ENCODE data around the gene PTRH1.
A peak's percentile ranks its signal among the peaks of the same experiment; 100 is the strongest.

PTRH1 gene

DNA sequence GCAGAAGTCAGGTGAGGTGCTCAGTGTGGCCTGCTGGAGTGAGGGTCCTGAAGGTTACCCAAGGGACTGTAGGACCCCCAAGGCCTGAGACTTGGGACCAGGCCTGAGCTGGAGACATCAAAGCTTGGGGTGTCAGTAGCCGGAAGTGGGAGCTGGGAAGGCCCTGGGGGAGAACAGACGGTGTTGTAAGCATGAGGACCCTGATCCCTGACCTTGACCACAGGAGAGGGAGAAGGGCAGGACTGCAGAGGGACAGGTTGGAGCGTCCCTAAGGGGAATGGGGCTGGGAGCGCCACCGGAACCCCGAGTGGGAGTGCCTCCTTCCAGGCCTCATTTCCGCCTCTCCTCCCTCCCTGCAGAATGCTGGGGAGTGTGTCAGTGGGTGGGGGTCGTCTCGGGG is 949 bp upstream of the PTRH1 start:
- DNase-seq: no peak

DNA sequence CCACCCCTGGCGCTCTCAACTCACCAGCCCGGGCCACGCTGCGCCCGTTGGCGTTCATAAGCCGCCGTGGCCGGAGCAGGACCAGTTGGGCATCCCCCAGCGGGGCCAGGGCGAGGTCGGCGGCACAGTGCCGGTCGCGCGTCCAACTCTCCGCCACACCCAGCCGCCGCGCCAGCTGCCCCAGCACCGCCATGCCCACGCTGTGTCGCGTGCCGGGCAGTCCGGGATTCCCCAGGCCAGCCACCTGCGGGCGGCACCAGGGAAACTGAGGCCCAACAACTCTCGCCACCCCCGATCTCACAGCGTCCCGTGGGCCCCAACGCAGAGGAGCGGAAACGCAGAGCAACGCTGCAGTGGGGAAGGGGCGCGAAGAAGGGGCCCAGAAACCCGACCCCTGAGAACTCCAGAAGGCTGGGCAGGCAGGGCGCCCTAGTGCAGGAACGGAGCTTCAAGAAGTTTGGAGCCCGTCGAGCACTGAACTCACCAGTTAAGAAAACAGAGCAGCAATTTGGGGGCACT is 453 bp downstream of the PTRH1 start:
- no peak for DNase-seq

- DNase-seq: no peak
These were observed 1.3 kb downstream of the PTRH1 start for GRCh38 chr9:127714020-127714750.

DNA sequence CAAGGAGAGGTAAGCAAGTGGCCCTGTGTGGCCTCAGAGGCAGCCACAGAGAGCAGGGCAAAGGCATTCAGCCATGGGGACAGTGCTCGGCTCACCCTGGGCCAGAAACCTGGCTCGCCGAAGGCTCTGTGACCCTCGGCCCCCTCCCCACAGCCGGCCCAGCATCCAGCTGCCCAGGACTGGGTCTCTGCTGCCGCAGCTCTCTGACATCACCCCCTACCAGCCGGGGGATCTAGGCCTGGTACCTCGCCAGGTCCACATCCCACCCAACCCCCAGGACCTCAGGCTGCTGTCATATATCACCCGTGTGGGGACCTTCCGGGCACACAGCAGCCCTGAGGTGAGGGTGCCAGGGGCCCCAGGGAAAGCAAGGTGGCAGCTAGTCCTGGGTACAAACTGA is 2.6 kb downstream of the PTRH1 start:
- DNase-seq: no peak

- DNase-seq: no peak
These were observed 3.1 kb downstream of the PTRH1 start for GRCh38 chr9:127712371-127712770.

DNA sequence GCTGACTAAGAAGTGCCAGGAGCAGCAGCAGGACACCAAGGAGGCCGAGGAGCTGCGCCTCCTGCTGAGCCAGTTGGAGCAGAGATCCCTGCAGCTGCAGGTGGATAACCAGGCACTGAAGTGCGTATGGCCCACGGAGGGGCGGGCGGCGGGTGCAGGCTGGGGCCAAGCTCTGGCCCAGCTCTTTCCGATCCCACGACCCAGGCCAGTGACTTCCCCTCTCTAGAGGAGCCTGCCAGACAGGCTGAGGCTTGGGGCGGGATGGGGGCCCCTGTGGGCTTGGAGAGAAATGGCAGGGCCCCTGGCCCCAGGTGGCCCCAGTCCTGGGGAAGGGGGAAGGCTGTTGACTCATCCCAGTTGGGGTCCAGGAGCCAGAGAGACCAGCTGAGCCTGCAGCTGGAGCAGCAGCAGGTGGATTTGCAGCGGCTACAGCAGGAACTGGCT is 3.6 kb downstream of the PTRH1 start:
- DNase-seq: peak; percentile 21

DNA sequence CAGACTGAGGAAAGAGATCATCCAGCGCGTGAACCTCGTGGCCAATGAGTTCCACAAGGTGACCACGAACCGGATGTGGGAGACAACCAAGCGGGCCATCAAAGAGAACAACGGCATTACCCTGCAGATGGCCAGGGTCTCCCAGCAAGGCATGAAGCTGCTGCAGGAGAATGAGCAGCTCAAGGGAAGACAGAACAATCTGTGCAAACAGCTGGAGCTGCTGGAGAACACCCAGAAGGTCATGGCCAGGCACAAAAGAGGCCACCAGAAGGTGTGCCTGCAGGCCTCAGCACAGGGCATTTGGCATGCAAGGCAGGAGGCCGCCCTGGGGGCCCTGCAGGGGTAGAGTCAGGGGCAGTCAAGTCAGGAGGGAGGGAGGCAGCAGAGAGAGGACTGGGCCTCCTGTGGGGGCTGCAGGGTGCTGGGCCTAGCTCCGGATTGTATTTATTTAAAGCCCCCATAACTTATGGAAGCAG is 4.2 kb downstream of the PTRH1 start:
- DNase-seq: no peak

DNA sequence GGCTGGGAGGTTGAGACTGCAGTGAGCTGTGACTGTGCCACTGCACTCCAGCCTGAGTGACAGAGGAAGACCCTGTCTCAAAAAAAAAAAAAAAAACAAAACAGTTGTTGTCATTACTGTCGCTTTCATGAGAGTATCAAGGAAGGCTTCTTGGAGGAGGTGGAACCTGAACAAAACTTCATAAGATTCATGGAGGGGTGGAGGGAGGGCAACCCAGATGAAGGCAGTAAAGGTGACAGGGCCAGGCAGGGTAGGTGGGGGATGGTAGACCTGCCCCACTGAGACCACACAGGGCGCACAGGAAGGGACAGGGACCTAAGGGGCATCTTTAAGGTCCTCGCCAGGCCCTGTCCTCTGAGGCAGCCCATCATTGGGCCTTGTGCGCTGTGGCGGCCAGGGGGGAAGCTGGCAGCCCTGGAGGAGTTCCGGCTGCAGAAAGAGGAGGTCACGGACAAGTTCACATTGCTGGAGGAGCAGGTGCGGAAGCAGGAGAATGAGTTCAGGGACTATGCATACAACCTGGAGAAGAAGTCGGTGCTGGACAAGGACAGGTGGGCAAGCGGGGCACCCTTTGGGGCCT is 5.2 kb downstream of the PTRH1 start:
- DNase-seq: no peak

DNA sequence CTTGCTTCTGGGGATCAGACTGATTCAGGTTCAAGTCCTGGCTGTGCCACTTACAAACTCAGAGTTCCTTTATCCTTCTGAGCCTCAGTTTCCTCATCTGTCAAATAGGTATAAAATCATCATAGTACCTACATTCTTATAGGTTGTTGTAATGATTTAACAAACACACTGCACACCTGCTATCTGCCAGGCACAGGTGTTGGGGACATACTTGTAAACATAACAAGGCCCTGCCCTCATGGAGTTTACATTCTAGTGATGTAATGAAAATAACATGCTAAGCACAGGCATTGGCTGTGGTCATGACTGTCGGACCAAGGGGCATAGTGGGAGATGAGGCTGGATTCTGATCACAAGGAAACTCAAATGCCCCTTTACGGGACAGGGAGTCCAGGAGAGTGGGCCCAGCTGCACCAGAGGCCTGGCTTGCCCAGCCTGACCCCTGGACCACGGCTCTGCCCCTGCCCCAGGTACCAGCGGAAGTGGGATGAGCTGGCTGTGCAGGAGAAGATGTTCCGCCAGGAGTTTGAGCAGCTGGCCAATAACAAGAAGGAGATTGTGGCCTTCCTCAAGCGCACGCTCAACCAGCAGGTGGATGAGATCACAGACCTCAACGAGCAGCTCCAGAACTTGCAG is 6.4 kb downstream of the PTRH1 start:
- DNase-seq: no peak

- peak; percentile 11 for DNase-seq
These were observed 7.7 kb downstream of the PTRH1 start for GRCh38 chr9:127707766-127708165.

DNA sequence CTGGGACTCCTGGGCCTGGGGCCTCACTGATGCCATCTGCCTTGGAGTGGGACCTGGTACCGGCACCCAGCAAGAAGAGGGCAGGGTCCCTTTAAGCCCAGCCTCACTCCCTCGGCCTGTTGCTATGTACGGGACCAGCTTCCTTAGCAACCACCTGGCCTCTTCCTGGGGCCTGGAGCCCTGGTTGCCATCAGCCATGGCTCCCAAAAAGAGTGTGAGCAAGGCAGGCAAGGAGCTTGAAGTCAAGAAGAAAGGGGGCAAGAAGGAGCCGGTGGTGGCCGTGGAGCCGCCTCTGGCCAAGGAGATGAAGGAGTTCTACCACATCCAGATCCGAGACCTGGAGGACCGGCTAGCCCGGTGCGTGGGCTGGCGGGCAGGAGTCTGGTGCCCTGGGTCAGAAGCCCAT is 8.6 kb downstream of the PTRH1 start, which contains the start of gene CFAP157:
Gene CFAP157 (plus strand): TSS at position 153 of the 406 bp plus-strand sequence. CDS start 44 bp downstream, at position 197.
- peak; percentile 67 for DNase-seq

DNA sequence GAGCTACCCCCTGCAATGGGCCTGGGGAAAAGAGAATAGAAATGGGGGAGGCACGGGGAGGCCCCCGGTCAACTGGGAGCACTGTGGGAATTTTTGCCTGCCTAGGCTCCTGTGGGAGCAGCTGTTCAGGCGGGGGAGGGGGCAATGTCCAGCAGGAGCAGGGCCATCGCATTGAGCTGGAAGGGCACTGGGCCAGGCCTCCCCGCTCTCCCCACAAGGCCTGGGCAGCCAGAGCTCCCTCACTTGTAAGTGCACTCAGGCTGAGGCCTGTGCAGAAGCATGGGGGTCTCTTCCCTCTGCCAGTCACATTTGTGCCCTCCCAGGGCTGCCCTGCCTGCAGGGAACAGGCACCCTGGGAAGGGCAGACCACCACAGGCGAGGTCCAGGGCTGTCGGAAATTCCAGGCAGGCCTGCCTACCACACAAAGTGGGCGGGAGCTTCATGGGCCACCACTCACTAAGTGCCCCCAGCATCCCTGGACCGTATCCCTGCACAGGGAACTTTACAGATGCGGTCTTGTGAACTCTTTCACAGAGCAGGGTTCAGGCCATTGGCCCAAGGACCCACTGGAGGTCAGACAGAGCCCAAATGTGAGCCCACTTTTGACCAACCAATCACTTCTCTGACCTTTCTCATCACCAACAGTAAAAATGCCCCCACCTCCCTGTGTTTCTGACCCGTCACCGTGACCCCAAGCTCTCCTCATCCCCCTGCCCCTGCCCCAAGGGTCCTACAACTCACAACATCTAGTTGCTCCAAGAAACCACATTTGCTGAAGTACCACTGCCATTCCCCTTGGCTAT is 9.7 kb downstream of the PTRH1 start:
- no peak for DNase-seq

DNA sequence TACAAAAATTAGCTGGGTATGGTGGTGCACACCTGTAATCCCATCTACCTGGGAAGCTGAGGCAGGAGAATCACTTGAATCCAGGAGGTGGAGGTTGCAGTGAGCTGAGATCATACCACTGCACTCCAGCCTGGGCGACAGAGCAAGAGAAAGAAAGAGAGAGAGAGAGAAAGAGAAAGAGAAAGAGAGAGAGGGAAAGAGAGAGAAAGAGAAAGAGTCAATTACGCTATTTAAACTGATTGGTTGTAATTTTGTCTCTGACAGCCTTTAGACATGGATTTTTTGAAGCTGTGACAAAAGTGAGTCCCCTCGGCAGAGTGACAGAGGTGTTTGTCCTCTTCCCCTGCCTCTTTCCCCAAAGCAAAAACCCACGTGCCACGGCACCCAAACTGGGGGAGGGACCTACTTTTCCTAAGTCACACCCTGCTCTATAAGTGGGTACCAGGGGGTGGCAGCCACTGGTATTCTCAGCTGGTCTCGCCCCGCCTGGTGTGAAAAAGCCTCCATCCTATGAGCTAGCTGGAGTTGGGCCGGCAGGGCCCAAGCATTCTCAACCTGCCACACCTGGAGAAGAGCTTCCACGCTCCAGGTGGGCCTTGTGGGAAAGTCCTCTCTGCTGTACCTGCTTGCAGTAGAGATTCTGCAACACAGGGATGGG is 12.0 kb downstream of the PTRH1 start:
- DNase-seq: no peak

GRCh38 chr9:127700594-127701255 is 14.7 kb downstream of the PTRH1 start:
- no peak for DNase-seq

GRCh38 chr9:127700140-127700539 is 15.3 kb downstream of the PTRH1 start:
- no peak for DNase-seq

- peak; percentile 74 for DNase-seq
These were observed 16.3 kb downstream of the PTRH1 start for GRCh38 chr9:127698985-127699670.

DNA sequence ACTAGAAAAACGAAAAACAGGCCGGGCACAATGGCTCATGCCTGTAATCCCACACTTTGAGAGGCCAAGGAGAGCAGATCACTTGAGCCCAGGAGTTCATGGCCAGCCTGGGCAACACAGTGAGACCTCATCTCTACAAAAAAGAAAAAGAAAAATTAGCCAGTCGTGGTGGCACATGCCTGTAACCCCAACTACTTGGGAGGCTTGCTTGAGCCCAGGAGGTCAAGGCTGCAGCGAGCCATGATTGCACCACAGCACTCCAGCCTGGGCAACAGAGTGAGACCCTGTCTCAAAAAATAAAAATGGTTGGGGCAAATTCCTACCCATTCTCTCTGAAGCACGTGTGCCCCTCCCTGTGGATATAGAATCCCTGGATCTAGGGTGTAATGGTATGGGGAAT is 17.1 kb downstream of the PTRH1 start:
- no peak for DNase-seq

DNA sequence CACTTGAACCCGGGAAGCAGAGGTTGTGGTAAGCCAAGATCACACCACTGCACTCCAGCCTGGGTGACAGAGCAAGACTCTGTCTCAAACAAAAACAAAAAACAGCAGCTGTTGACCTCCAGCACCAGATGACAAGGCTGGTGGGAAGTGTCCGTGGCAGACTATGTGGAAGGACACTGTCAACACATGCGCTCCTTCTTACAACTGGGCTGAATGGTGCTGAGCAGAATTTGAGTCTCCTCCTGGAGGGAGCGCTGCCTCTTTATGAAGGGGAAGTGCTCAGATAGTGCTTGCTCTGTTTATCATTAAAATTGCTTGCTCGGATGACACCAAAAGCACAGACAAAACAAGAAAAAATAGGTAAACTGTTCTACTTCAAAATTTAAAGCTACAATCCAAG is 17.9 kb downstream of the PTRH1 start:
- DNase-seq: no peak

DNA sequence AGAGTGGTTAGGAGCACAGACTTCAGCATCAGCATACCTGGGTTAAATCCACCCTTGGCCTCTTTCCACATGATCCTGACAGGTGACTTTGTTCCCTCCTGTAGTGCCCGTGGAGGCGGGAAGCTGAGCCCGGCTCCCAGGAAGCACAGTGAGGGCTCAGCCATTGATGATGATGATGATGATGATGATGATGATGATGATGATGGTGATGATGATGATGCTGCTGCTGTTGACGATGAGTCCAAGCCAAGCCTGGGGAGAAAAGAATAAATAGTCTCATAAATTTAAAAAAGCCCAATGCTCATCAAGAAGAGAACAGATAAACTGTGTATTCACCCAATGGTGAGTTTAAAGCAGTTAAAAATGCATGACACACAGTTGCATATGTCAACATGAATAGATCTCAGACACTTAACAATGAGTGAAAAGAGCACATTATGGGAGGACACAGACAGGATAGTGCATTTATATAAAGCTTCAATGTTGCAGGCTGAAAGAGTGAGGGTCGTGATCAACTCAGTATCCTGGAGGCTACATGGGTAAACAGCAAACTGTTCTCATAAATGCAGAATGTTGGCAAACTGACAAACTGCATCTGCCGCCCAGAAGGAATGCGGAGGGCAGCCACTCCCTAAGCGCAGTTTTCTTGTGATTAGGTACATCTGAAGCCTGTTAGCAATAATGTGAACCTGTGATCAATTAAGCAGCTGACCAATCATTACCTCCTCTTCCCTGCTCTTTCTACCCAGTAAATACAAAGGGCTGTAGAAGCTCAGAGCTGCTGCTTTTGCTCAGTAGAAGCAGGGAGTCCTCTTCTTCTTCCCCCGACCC is 20.4 kb downstream of the PTRH1 start:
- no peak for DNase-seq

GRCh38 chr9:127693697-127694096 is 21.8 kb downstream of the PTRH1 start:
- no peak for DNase-seq

Data from NCI-H774 (cell line).